Colonic mucosa (tissue), 4 donors: ENCODE measurements around the gene IL17RB. TPM values are rescaled to one million over a fixed set of nuclear protein-coding genes. Genes with fewer than 3 reads are reported as not detected.

ENCODE experiments used
- DNase-seq: peaks from one replicate; pipeline ENCODE4 v3.0.0-alpha.2; 2020
- H3K27ac ChIP-seq: fragments of 200-600 bp; one replicate; pipeline ENCODE4 v1.8.0; 2021
- H3K27me3 ChIP-seq: fragments of 200-600 bp; one replicate; pipeline ENCODE4 v1.8.0; 2021
- H3K36me3 ChIP-seq: fragments of 200-600 bp; one replicate; pipeline ENCODE4 v1.8.0; 2021
- H3K4me1 ChIP-seq: fragments of 200-600 bp; one replicate; pipeline ENCODE4 v1.8.0; 2021; ENCODE audit warnings: mild to moderate bottlenecking
- H3K4me3 ChIP-seq: fragments of 200-600 bp; one replicate; pipeline ENCODE4 v1.8.0; 2021
- H3K9ac ChIP-seq, 2 donors: one replicate each; pipeline ENCODE4 v1.7.0; 2013; ENCODE audit warnings: control low read depth in 2 of 2, low read depth in 2 of 2, low read length in 2 of 2
- H3K9me3 ChIP-seq: fragments of 200-600 bp; one replicate; pipeline ENCODE4 v1.8.0; 2021
- CTCF ChIP-seq: fragments of 200-600 bp; IDR thresholded peaks from one replicate; pipeline ENCODE4 v1.8.0; 2022; ENCODE audit warnings: antibody characterized with exemption, mild to moderate bottlenecking
- intact Hi-C: fragments of 100-400 bp; cut with DNase I; formaldehyde crosslinking; loops from one replicate; pipeline ENCODE4 v1.14.1; 2022
- total RNA-seq, 2 donors: library from RNA; stranded (reverse); fragmentation: NEBNext Ultra II Directional in 1 of 2; extraction: Animal tissue kit (Norgen Biotek cat#: 25700) in 1 of 2; gene quantifications; one replicate each; pipeline ENCODE4 v1.2.1, GENCODE V29; 2021
- donor health status: healthy.
- donor health status: DM: no; HTN: no; CAD: no.
- donor health status: DM: no; HTN: no; CAD: no.

Gene IL17RB
- 10 to 100 TPM; 18.6 to 25.7 TPM for total RNA-seq

DNA sequence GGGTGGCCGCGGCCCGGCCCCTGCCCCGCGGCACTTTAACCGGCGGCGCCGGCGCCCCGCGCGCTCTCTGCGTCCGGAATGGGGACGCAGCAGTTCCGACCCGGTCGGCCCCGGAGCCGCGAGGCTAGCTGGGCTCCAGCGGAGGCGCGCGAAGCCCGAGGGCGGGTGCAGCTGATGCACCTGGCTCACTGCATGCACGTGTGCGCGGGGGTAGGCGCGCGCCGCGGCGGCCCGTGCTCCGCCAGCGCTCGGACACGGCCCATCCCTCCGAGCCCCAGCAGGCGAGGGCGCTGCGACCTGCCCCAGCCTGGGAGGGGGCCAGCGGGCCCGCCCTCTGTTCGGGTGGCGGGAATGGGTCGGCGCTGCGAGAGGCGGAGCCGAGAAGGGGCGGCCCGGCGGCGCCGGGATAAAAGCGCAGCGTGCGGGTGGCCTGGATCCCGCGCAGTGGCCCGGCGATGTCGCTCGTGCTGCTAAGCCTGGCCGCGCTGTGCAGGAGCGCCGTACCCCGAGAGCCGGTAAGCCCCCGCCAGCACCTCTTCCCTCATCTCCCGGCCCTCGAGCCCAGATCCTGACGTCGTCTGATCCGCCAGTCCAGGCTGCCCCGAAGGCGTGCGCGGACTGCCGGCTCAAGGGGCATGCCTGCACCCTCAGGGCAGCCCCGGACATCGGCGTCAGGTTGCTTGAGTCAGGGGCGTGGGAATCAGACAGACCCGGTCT, at the start of gene IL17RB, which contains the start of gene CHDH:
IL17RB (plus strand) TSS at position 435 of the 717 bp plus-strand sequence; CDS start at position 456, 21 bp downstream.
CHDH (minus strand) TSS at position 286 of the 717 bp plus-strand sequence. CDS start 22,411 bp downstream, outside the sequence.
- Histone ChIP-seq H3K36me3 (no peaks in the 10 kb centered on the region), H3K27me3 (no peaks in the 10 kb centered on the region), H3K4me1 (peaks cover 8% of the 10 kb centered on the region), H3K27ac (peak within 1 kb of the TSS; percentile 92), H3K4me3 (peak within 1 kb of the TSS; percentile 83), H3K9ac (peak within 1 kb of the TSS; percentile 81), H3K9me3 (no peaks in the 10 kb centered on the region)
- TF ChIP-seq CTCF: no peak
- intact Hi-C loops: no loop called here
- DNase-seq: peak; percentile 86

DNA sequence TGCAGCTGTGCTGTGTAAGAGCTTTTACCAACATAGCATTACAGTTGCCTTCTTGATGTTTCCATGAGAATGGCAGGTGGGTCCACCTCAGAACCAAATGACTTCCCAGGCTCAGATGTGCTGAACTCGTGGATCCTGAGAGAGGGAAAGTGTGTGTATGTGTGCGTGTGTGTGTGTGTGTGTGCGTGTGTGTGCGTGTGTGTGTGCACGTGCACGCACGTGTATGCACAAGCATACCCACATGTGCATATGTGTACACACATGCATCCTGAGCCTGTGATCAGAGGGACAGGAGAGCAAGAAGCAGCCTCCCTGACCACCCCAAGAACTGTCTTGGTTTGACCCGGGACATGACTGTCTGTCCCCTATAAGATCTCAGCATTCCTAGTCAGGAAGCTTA, 48.2 kb upstream of the IL17RB start:
- no peak for TF ChIP-seq CTCF
- Histone ChIP-seq H3K36me3 (no peaks in the 10 kb centered on the region), H3K27me3 (no peaks in the 10 kb centered on the region), H3K4me3 (no peak overlapping the region), H3K9ac (no peak overlapping the region), H3K9me3 (no peaks in the 10 kb centered on the region), H3K27ac (no peak overlapping the region), H3K4me1 (no peaks in the 10 kb centered on the region)
- DNase-seq: no peak
- intact Hi-C loops: no loop called here

- H3K9me3 ChIP-seq: no peaks in the 10 kb centered on the region
- no peak for TF ChIP-seq CTCF
- H3K9ac ChIP-seq: no peak overlapping the region
- intact Hi-C loops: no loop called here
- DNase-seq: no peak
- H3K36me3 ChIP-seq: no peaks in the 10 kb centered on the region
- H3K27me3 ChIP-seq: no peaks in the 10 kb centered on the region
- H3K4me3 ChIP-seq: no peak overlapping the region
- no peak overlapping the region for H3K27ac ChIP-seq
- H3K4me1 ChIP-seq: no peaks in the 10 kb centered on the region
Measured at GRCh38 chr3:53799338-53799865, 47.0 kb upstream of the IL17RB start.

DNA sequence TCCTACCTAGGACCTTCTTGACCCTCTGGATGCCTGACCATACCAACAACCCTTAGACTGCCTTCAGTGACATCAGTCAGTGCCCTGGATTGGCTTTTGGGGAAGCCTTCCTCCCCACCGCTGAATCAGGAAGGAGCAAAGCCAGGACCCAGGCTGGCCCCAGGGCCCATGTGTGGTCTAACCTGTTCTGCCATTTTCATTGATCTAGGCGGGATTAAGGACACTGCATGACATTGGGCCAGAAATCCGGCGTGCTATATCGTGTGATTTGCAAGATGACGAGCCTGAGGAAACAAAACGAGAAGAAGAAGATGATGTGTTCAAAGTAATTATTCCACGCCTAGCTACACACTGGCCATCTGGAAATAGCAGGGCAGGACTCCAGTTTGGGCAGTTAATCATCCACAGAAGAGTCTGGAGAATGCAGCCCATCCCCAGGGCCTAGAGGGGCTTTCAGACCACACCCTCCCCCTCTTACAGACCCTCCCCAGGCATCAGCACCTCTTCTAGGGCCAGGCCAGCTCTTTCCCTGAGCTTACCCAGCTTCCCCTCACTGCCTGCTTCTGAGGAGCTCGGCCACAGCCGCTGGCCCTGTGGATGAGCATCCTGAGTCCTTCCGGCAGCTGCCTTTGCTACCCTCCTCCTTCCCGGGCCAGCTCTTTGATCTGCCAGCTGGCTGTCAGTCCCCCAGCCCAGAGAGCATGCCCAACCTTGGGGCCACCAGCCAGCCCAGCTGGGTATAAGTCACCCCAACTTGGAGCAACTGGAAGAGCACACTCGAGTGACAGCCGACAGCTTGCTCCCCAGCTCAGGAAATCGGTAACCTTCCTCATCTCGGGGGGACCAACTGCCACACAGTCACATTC, 46.1 kb upstream of the IL17RB start:
- Histone ChIP-seq H3K9me3 (no peaks in the 10 kb centered on the region), H3K4me3 (no peak overlapping the region), H3K36me3 (no peaks in the 10 kb centered on the region), H3K4me1 (no peaks in the 10 kb centered on the region), H3K9ac (no peak overlapping the region), H3K27me3 (no peaks in the 10 kb centered on the region), H3K27ac (no peak overlapping the region)
- intact Hi-C loops: no loop called here
- no peak for DNase-seq
- no peak for TF ChIP-seq CTCF

- H3K27ac ChIP-seq: no peak overlapping the region
- intact Hi-C loops: no loop called here
- no peak for DNase-seq
- no peaks in the 10 kb centered on the region for H3K36me3 ChIP-seq
- no peak for TF ChIP-seq CTCF
- H3K27me3 ChIP-seq: no peaks in the 10 kb centered on the region
- H3K4me3 ChIP-seq: no peak overlapping the region
- no peaks in the 10 kb centered on the region for H3K4me1 ChIP-seq
- no peaks in the 10 kb centered on the region for H3K9me3 ChIP-seq
- H3K9ac ChIP-seq: no peak overlapping the region
Measured at GRCh38 chr3:53801319-53801718, 45.0 kb upstream of the IL17RB start.
